ENCODE data around the gene SP5.

- TF ChIP-seq MAFK (IDR thresholded peaks at IDR 0.05; ENCODE audit: low read depth, low read length) (no peak), POLR2A (IDR thresholded peaks at IDR 0.05; ENCODE audit: low read depth, low read length) (no peak), FOS (IDR thresholded peaks at IDR 0.05; ENCODE audit: low read depth, low read length) (no peak), CTCF (conservative IDR thresholded peaks at IDR 0.05; ENCODE audit: low read depth, low read length) (no peak), RAD21 (IDR thresholded peaks at IDR 0.05; ENCODE audit: low read length) (no peak)
These were observed 27.9 kb downstream of the SP5 start for GRCh38 chr2:170742896-170743529.
